K562 (cell line): ENCODE results near the gene TENM3. TPM values are rescaled to one million over a fixed set of nuclear protein-coding genes. Genes with fewer than 3 reads are reported as not detected.

ENCODE experiments used
- ATAC-seq: fragments of 200-7000 bp; cut with Tn5 transposase; 3 replicates; pipeline ENCODE4 v1.9.1; 2020; ENCODE audit warnings: moderate library complexity
- BruUV-seq: library from RNA; stranded (reverse); fragments of 400-500 nt; replicated peaks from 2 replicates; lab custom pipeline; 2021; lab: Mats Ljungman, UMichigan
- CTCF ChIA-PET: fragments of 300-600 bp; formaldehyde crosslinking; extraction: SDS; loops from one replicate; lab custom pipeline; 2021; ENCODE audit warnings: low intra/inter-chr PET ratio; lab: Yijun Ruan, JAX
- POLR2A ChIA-PET: fragments of 300-600, 350-650 bp; sonication (Branson Sonifier 250); formaldehyde crosslinking; extraction: SDS; loops from one replicate; lab custom pipeline; 2021; ENCODE audit warnings: antibody characterized with exemption, inconsistent platforms; lab: Yijun Ruan, JAX
- DNase-seq, 4 experiments: peaks; one replicate each; pipeline versions ENCODE4 v3.0.0 to v3.0.0-alpha.2; 2011 to 2018; ENCODE audit warnings: low spot score in 3 of 4, mixed read lengths in 3 of 4; ENCODE audit errors: extremely low read depth in 1 of 4
- FAIRE-seq: peaks from 2 replicates; lab custom pipeline; 2011; peaks lifted over from hg19 to GRCh38; lab: Jason Lieb, UNC
- H2AFZ ChIP-seq: 2 replicates; pipeline ENCODE4 v1.6.0; 2011; ENCODE audit warnings: low read depth, low read length, control low read depth, inconsistent platforms
- H3K27ac ChIP-seq: fragments of 200-600 bp; 3 replicates; pipeline ENCODE4 v1.8.0; 2011; ENCODE audit warnings: low read depth, mild to moderate bottlenecking, control low read depth, inconsistent platforms, low read length, moderate library complexity, mixed read lengths; ENCODE audit errors: extremely low read depth
- H3K27me3 ChIP-seq, 2 experiments: fragments of 300-600 bp in 1 of 2; 2 replicates in 1 of 2; 3 replicates in 1 of 2; pipeline versions ENCODE4 v1.6.0 to v1.8.0; 2011; ENCODE audit warnings: inconsistent platforms in 2 of 2, low read length in 2 of 2, mild to moderate bottlenecking in 1 of 2, mixed read lengths in 1 of 2, moderate library complexity in 1 of 2; ENCODE audit not compliant: control insufficient read depth in 2 of 2, insufficient read depth in 2 of 2
- H3K36me3 ChIP-seq: fragments of 300-600 bp; 3 replicates; pipeline ENCODE4 v1.8.0; 2011; ENCODE audit warnings: mild to moderate bottlenecking, low read length, inconsistent platforms; ENCODE audit not compliant: control insufficient read depth, insufficient read depth
- H3K4me1 ChIP-seq, 2 experiments: fragments of 200-600 bp in 1 of 2; replicated peaks in 1 of 2; 2 replicates in 1 of 2; 3 replicates in 1 of 2; pipeline versions ENCODE4 v1.5.1 to v1.8.0; 2011; ENCODE audit warnings: inconsistent platforms in 2 of 2, low read length in 2 of 2, mild to moderate bottlenecking in 1 of 2, mixed read lengths in 1 of 2, moderate library complexity in 1 of 2; ENCODE audit not compliant: control insufficient read depth in 2 of 2, insufficient read depth in 2 of 2
- H3K4me2 ChIP-seq: 2 replicates; pipeline ENCODE4 v1.6.1; 2011; ENCODE audit warnings: low read length, control low read depth, inconsistent platforms, mixed read lengths; ENCODE audit not compliant: insufficient read depth
- H3K4me3 ChIP-seq: fragments of 200-600 bp; sonication (generic), shearing (Covaris generic); 2 replicates; pipeline ENCODE4 v1.5.1; 2016; ENCODE audit warnings: control low read depth, inconsistent platforms
- H3K79me2 ChIP-seq: fragments of 200-600 bp; 3 replicates; pipeline ENCODE4 v1.8.0; 2011; ENCODE audit warnings: low read length, inconsistent platforms; ENCODE audit not compliant: control insufficient read depth, insufficient read depth
- H3K9ac ChIP-seq, 2 experiments: 2 replicates each; pipeline versions ENCODE4 v1.6.0 to v1.6.1; 2011; ENCODE audit warnings: low read depth in 2 of 2, low read length in 2 of 2, control low read depth in 1 of 2, inconsistent platforms in 1 of 2, mild to moderate bottlenecking in 1 of 2, mixed read lengths in 1 of 2; ENCODE audit not compliant: insufficient read depth in 1 of 2
- H3K9me1 ChIP-seq: one replicate; pipeline ENCODE4 v1.6.0; 2011; ENCODE audit warnings: inconsistent platforms, mild to moderate bottlenecking, low read length, moderate library complexity; ENCODE audit not compliant: control insufficient read depth, insufficient read depth
- H3K9me3 ChIP-seq: replicated peaks from 2 replicates; pipeline ENCODE4 v1.5.1; 2011; ENCODE audit warnings: low read depth, low read length, inconsistent platforms; ENCODE audit not compliant: control insufficient read depth, insufficient read depth
- H4K20me1 ChIP-seq: replicated peaks from 2 replicates; pipeline ENCODE4 v1.6.1; 2011; ENCODE audit warnings: low read length, inconsistent platforms, mixed read lengths; ENCODE audit not compliant: control insufficient read depth, insufficient read depth
- HOXB6 ChIP-seq: fragments of 250-450 bp; sonication (Bioruptor Pico); IDR thresholded peaks from 2 replicates; pipeline ENCODE4 v1.5.1; 2022; ENCODE audit warnings: mild to moderate bottlenecking, borderline replicate concordance
- MAFF ChIP-seq: IDR thresholded peaks from 2 replicates; pipeline ENCODE4 v1.6.1; 2012; ENCODE audit warnings: low read length, improper control_type of control experiment
- PATZ1 ChIP-seq: fragments of 250-450 bp; sonication (Bioruptor Pico); IDR thresholded peaks from 2 replicates; pipeline ENCODE4 v1.5.0; 2020; ENCODE audit warnings: mild to moderate bottlenecking, borderline replicate concordance
- POLR2AphosphoS5 ChIP-seq: IDR thresholded peaks from 2 replicates; pipeline ENCODE4 v1.6.1; 2011; ENCODE audit warnings: mild to moderate bottlenecking, low read depth, low read length, moderate library complexity; ENCODE audit not compliant: control insufficient read depth, insufficient read depth
- PRPF4 ChIP-seq: fragments of 200-400 bp; formaldehyde crosslinking; IDR thresholded peaks from one replicate; pipeline ENCODE4 v1.6.1; 2017; ENCODE audit warnings: low read length, low read depth, mild to moderate bottlenecking; ENCODE audit not compliant: insufficient read depth, poor library complexity, severe bottlenecking
- RAD21 ChIP-seq, 2 experiments: fragments of 250-450 bp in 1 of 2; fragments of 450-650 bp in 1 of 2; sonication (Bioruptor Pico) in 1 of 2; formaldehyde crosslinking in 1 of 2; IDR thresholded peaks in 1 of 2; conservative IDR thresholded peaks in 1 of 2; 2 replicates each; pipeline versions ENCODE4 v1.4.0 to v1.8.0; 2020 to 2022; ENCODE audit warnings: mild to moderate bottlenecking in 2 of 2, moderate library complexity in 1 of 2
- RUNX1 ChIP-seq: sonication (generic); IDR thresholded peaks from 2 replicates; pipeline ENCODE4 v1.6.1; 2016; ENCODE audit warnings: antibody characterized with exemption, low read depth
- TAL1 ChIP-seq: fragments of 450-650 bp; IDR thresholded peaks from 2 replicates; pipeline ENCODE4 v1.6.1; 2016; ENCODE audit warnings: mild to moderate bottlenecking
- TBP ChIP-seq: optimal IDR thresholded peaks from 2 replicates; pipeline ENCODE3; 2011; ENCODE audit warnings: low read depth, low read length, improper control_type of control experiment
- TRIM28 ChIP-seq: fragments of 450-650 bp; IDR thresholded peaks from 2 replicates; pipeline ENCODE4 v1.6.1; 2017
- ZBTB34 ChIP-seq: fragments of 250-450 bp; sonication (Bioruptor Pico); IDR thresholded peaks from 2 replicates; pipeline ENCODE4 v1.8.0; 2021; ENCODE audit warnings: mild to moderate bottlenecking, moderate library complexity
- ZBTB49 ChIP-seq: sonication (generic); formaldehyde crosslinking; IDR thresholded peaks from 2 replicates; pipeline ENCODE4 v1.8.0; 2022; ENCODE audit warnings: missing genetic modification reagents, mild to moderate bottlenecking, borderline replicate concordance
- ZNF134 ChIP-seq: fragments of 250-450 bp; sonication (Bioruptor Pico); conservative IDR thresholded peaks from 2 replicates; pipeline ENCODE4 v1.4.0; 2020
- ZNF217 ChIP-seq: sonication (generic); formaldehyde crosslinking; IDR thresholded peaks from 2 replicates; pipeline ENCODE4 v1.8.0; 2022; ENCODE audit warnings: mild to moderate bottlenecking, missing genetic modification reagents
- ZNF431 ChIP-seq: sonication (generic); formaldehyde crosslinking; IDR thresholded peaks from 2 replicates; pipeline ENCODE4 v1.8.0; 2022; ENCODE audit warnings: mild to moderate bottlenecking, missing genetic modification reagents
- ZNF561 ChIP-seq: fragments of 450-650 bp; formaldehyde crosslinking; conservative IDR thresholded peaks from 2 replicates; pipeline ENCODE4 v1.4.0; 2020; ENCODE audit warnings: mild to moderate bottlenecking, moderate library complexity
- WGBS: fragments of 100-300 bp; shearing (Covaris generic); methylation state at CpG from one replicate; pipeline ENCODE4 v1.1.6; 2016; ENCODE audit warnings: low coverage, mixed read lengths; ENCODE audit not compliant: insufficient coverage; ENCODE audit errors: missing lambda C conversion rate; 5-methylcytosine and 5-hydroxymethylcytosine counted together
- in situ Hi-C: fragments of 300-500 bp; cut with MboI; formaldehyde crosslinking; loops from 4 replicates; pipeline ENCODE4 v1.15.0; 2018; ENCODE audit warnings: inconsistent platforms, mixed read lengths
- intact Hi-C: fragments of 100-400 bp; cut with micrococcal nuclease; formaldehyde crosslinking; loops from 2 replicates; pipeline ENCODE4 v1.14.2; 2022
- polyA plus RNA-seq, 8 experiments: library from polyadenylated mRNA; depleted of rRNA in 4 of 8; stranded (reverse) in 5 of 8; unstranded in 3 of 8; fragments of >200 nt; fragmentation: Nextera tagmentation in 2 of 8; fragmentation: Illumina TruSeq in 1 of 8; extraction: Ambion mirVana in 2 of 8; extraction: Trizol in 1 of 8; gene quantifications; 2 replicates each; pipeline versions ENCODE4 v1.2.1 to v1.2.3, GENCODE V29; 2011 to 2014; ENCODE audit warnings: inconsistent platforms in 1 of 8, missing spikeins in 1 of 8
- total RNA-seq, 7 experiments: library from RNA; depleted of rRNA in 6 of 7; stranded (reverse); fragments of >200 nt in 6 of 7; fragmentation: Illumina TruSeq in 2 of 7; extraction: Trizol in 2 of 7; gene quantifications; 2 replicates each; pipeline versions ENCODE4 v1.2.1 to v1.2.3, GENCODE V29; 2011 to 2021; ENCODE audit warnings: low replicate concordance in 1 of 7

Gene TENM3
- total and polyA plus RNA-seq, 9 of the 15 experiments (the other 6 are each of a cell fraction or from before 2014, with no cell fraction given), result 0.01 to 0.02 TPM; not detected in 7

DNA sequence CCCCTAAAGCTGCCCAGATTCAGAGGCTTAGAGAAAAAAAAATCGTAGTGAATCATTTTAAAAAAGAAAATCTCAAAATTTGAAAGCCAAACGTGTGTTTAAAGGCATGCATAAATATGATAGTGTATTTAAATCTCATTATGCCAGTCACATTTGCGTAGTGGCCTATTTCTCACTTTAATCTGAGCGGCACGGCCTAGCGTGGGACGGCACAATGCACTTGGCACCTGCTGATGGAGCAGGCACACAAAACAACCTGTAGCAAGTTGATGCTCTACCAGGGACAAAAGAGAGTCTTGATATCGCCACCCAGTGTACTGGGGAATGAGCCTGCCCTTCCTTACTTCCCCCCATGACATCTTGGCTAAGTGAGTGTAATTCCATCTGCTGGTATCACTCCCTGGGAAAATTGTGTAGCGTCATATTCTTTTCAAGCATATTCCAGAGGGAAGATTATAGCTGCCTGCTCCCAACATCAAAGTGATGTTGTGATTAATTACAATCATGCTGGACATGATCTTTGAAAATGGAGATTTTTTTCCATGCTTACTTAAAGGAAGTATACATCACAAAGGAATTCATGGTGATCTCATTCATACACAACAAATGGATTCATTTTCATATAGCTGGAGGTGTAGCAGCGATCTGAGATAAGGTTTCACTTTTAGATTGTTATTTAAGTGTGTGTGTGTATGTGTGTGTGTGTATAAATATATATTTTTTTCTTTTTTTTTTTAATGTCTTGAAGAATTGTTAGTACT is 535.2 kb downstream of the TENM3 start (continued):
- no peak for TF ChIP-seq ZBTB49
- TF ChIP-seq ZNF134, result no peak
- TF ChIP-seq TAL1, result no peak
- TF ChIP-seq ZNF217 (CRISPR knock-in tag), result no peak
- no peak for TF ChIP-seq ZNF561
- no peak for TF ChIP-seq MAFF
- no peak for TF ChIP-seq HOXB6 (CRISPR knock-in tag)

GRCh38 chr4:182786991-182787390 is 543.8 kb downstream of the TENM3 start:
- POLR2A ChIA-PET, result no interaction called here
- Histone ChIP-seq H3K4me2 (no peak overlapping the region), H3K27me3 (peaks cover 19 to 21% of the 10 kb centered on the region in 2 experiments; a peak in 4 of 5 replicates), H4K20me1 (no peaks in the 10 kb centered on the region), H3K4me3 (no peak overlapping the region), H3K9me3 (no peaks in the 10 kb centered on the region), H3K27ac (no peak overlapping the region), H2AFZ (no peak overlapping the region), H3K36me3 (no peaks in the 10 kb centered on the region), H3K79me2 (no peaks in the 10 kb centered on the region), H3K4me1 (no peaks in the 10 kb centered on the region), H3K9me1 (no peaks in the 10 kb centered on the region), H3K9ac (no peak overlapping the region)
- ATAC-seq, result no peak
- 2% methylated on average over 6 of the region's 6 CpGs for WGBS
- intact Hi-C loops, result no loop called here
- FAIRE-seq, result no peak
- in situ Hi-C loops, result no loop called here
- CTCF ChIA-PET, result no interaction called here
- DNase-seq, result no peak
- no TSS peak for BruUV-seq
- TF ChIP-seq PRPF4 (no peak), TBP (no peak), RUNX1 (no peak), PATZ1 (CRISPR knock-in tag) (no peak), RAD21 (CRISPR knock-in tag; conservative IDR thresholded peaks at IDR 0.05 in 1 of 2, IDR thresholded peaks at IDR 0.05 in 1 of 2) (no peak), POLR2AphosphoS5 (no peak), TRIM28 (no peak), ZNF431 (CRISPR knock-in tag) (no peak), ZBTB34 (CRISPR knock-in tag) (no peak)
